AG04450 (cell line): ENCODE results near the gene CLPX. TPM values are rescaled to one million over a fixed set of nuclear protein-coding genes. Genes with fewer than 3 reads are reported as not detected.

Experiments
- CTCF ChIA-PET: fragments of 300-600, 350-600 bp; formaldehyde crosslinking; extraction: SDS; loops from one replicate; lab custom pipeline; 2022; ENCODE audit warnings: antibody characterized with exemption, inconsistent platforms; lab: Charles Lee
- POLR2A ChIA-PET: fragments of 350-600 bp; formaldehyde crosslinking; extraction: SDS; loops from one replicate; lab custom pipeline; 2021; ENCODE audit warnings: antibody characterized with exemption, inconsistent platforms; lab: Yijun Ruan, JAX
- DNase-seq: peaks from one replicate; pipeline ENCODE4 v3.0.0-alpha.2; 2011; ENCODE audit warnings: low read depth, low spot score
- H3K27ac ChIP-seq: one replicate; pipeline ENCODE4 v1.5.1; 2012; ENCODE audit warnings: low read depth, low read length, control low read depth
- H3K27me3 ChIP-seq: one replicate; pipeline ENCODE4 v1.6.0; 2012; ENCODE audit warnings: low read length; ENCODE audit not compliant: control insufficient read depth, insufficient read depth
- H3K4me3 ChIP-seq: 2 replicates; pipeline ENCODE4 v1.5.1; 2011; ENCODE audit warnings: mild to moderate bottlenecking, low read depth, low read length, control low read depth
- H3K9me3 ChIP-seq: 2 replicates; pipeline ENCODE4 v1.5.1; 2012; ENCODE audit warnings: low read length; ENCODE audit not compliant: control insufficient read depth, insufficient read depth
- polyA plus RNA-seq: library from polyadenylated mRNA; depleted of rRNA; stranded (reverse); fragments of >200 nt; gene quantifications from 2 replicates; pipeline ENCODE4 v1.2.3, GENCODE V29; 2011
- TF ChIP-seq, protein P1 (sequence below): IDR thresholded peaks from 2 replicates; pipeline ENCODE4 v1.5.1; 2011; ENCODE audit warnings: low read depth, low read length, control low read depth, inconsistent platforms

The CLPX gene
- polyA plus RNA-seq, 1 experiment = 58.3 TPM

DNA sequence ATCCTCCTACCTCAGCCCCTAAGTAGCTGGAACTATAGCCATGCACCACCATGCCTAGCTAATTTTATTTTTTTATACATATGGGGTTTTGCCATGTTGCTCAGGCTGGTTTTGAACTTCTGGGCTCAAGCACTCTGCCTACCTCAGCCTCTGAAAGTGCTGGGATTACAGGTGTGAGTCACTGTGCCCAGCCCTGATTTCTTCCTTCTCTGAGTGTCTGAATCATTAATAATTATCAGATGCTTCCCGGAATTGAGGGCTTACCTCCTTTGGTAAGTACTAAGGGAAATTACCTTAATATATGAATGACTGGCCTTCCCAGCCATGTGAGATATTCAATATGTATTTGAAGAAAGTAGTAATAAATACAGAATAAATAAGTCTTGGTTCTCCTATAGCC, 7.2 kb downstream of the CLPX start:
- ChIA-PET POLR2A (no interaction called here), CTCF (interaction anchor here (1.0 kb wide), 1 partner anchor 144 kb away, joined by 3 read pairs; no protein-coding TSS in a partner anchor)
- no peaks in the 10 kb centered on the region for H3K9me3 ChIP-seq
- TF ChIP-seq, protein P1, sequence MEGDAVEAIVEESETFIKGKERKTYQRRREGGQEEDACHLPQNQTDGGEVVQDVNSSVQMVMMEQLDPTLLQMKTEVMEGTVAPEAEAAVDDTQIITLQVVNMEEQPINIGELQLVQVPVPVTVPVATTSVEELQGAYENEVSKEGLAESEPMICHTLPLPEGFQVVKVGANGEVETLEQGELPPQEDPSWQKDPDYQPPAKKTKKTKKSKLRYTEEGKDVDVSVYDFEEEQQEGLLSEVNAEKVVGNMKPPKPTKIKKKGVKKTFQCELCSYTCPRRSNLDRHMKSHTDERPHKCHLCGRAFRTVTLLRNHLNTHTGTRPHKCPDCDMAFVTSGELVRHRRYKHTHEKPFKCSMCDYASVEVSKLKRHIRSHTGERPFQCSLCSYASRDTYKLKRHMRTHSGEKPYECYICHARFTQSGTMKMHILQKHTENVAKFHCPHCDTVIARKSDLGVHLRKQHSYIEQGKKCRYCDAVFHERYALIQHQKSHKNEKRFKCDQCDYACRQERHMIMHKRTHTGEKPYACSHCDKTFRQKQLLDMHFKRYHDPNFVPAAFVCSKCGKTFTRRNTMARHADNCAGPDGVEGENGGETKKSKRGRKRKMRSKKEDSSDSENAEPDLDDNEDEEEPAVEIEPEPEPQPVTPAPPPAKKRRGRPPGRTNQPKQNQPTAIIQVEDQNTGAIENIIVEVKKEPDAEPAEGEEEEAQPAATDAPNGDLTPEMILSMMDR = no peak
- H3K27ac ChIP-seq = no peak overlapping the region
- no peak for DNase-seq
- no peaks in the 10 kb centered on the region for H3K27me3 ChIP-seq
- H3K4me3 ChIP-seq = no peak overlapping the region

DNA sequence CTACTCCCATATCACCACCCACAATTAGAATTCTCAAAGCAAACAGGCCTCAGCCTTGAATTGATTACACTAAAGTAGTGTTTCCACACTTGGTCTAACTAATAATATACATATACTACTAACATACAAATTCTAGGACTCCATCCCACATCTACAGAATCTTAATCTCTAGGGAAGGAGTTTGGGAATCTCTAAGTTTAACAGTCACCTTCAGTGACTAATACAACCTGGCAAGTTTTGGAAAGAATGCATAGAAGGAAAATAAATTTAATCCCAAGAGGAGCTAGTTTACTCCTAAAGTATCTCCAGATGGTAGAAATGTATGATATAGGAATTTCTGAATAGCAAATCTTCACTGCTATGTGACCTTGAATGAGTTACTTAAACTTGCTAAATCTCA, 9.1 kb downstream of the CLPX start:
- Histone ChIP-seq H3K27ac (no peak overlapping the region), H3K27me3 (no peaks in the 10 kb centered on the region), H3K4me3 (no peak overlapping the region), H3K9me3 (no peaks in the 10 kb centered on the region)
- TF ChIP-seq, protein P1 = no peak
- CTCF ChIA-PET = interaction anchor here (1.2 kb wide), 1 partner anchor 95 kb away, joined by 3 read pairs; no protein-coding TSS in a partner anchor
- DNase-seq = no peak
- POLR2A ChIA-PET = interaction anchor here (0.8 kb wide), 1 partner anchor 9 kb away, joined by 4 read pairs; the partner anchor contains the start of gene CLPX

GRCh38 chr15:65175511-65175910, 9.6 kb downstream of the CLPX start:
- H3K27ac ChIP-seq = no peak overlapping the region
- DNase-seq = no peak
- CTCF ChIA-PET = no interaction called here
- no peaks in the 10 kb centered on the region for H3K9me3 ChIP-seq
- no peaks in the 10 kb centered on the region for H3K27me3 ChIP-seq
- POLR2A ChIA-PET = no interaction called here
- TF ChIP-seq, protein P1 = no peak
- no peak overlapping the region for H3K4me3 ChIP-seq

GRCh38 chr15:65174509-65174908, 10.6 kb downstream of the CLPX start:
- DNase-seq = no peak
- CTCF ChIA-PET = no interaction called here
- no peaks in the 10 kb centered on the region for H3K9me3 ChIP-seq
- POLR2A ChIA-PET = no interaction called here
- H3K27me3 ChIP-seq = no peaks in the 10 kb centered on the region
- no peak overlapping the region for H3K27ac ChIP-seq
- TF ChIP-seq, protein P1 = no peak
- no peak overlapping the region for H3K4me3 ChIP-seq

DNA sequence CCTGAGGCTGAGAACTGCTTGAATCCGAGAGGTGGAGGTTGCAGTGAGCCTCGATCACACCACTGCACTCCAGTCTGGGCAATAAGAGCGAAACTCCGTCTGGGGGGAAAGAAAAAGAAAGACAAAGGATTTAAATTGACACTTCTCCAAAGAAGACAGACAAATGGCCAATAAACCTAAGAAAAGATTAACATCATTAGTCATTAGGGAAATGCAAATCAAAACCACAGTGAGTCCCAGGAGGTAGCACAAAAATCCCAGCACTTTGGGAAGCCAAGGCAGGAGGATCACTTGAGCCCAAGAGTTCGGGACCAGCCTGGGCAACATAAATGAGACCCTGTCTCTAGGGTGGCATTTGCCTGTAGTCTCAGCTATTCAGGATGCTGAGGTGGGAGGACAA, 12.6 kb downstream of the CLPX start:
- TF ChIP-seq, protein P1 = no peak
- no peak overlapping the region for H3K4me3 ChIP-seq
- CTCF ChIA-PET = no interaction called here
- H3K27ac ChIP-seq = no peak overlapping the region
- H3K27me3 ChIP-seq = no peaks in the 10 kb centered on the region
- POLR2A ChIA-PET = interaction anchor here (0.6 kb wide), 1 partner anchor 13 kb away, joined by 4 read pairs; the partner anchor contains the start of gene CLPX
- no peaks in the 10 kb centered on the region; the same call in 1 of the 2 replicates for H3K9me3 ChIP-seq
- DNase-seq = no peak
